H9 (cell line): ENCODE data around the gene WWC1. TPM values are rescaled to one million over a fixed set of nuclear protein-coding genes. Genes with fewer than 3 reads are reported as not detected.

ENCODE experiments used
- DNase-seq: peaks from one replicate; pipeline ENCODE4 v3.0.0-alpha.2; 2017
- H2AFZ ChIP-seq: one replicate; pipeline ENCODE4 v1.6.1; 2013; ENCODE audit warnings: mild to moderate bottlenecking, low read length, control low read depth, moderate library complexity
- H2AK5ac ChIP-seq: 2 replicates; pipeline ENCODE4 v1.6.1; 2013; ENCODE audit warnings: low read length, control low read depth, mixed read lengths; ENCODE audit not compliant: insufficient read length
- H2BK120ac ChIP-seq: one replicate; pipeline ENCODE4 v1.6.1; 2013; ENCODE audit warnings: low read depth, mild to moderate bottlenecking, low read length, control low read depth, inconsistent platforms; ENCODE audit not compliant: poor library complexity, severe bottlenecking
- H2BK12ac ChIP-seq: 2 replicates; pipeline ENCODE4 v1.6.1; 2013; ENCODE audit warnings: low read length, control low read depth, mixed read lengths, low read depth; ENCODE audit not compliant: insufficient read length
- H2BK15ac ChIP-seq: 2 replicates; pipeline ENCODE4 v1.6.1; 2013; ENCODE audit warnings: low read depth, low read length, control low read depth
- H2BK20ac ChIP-seq: one replicate; pipeline ENCODE4 v1.6.1; 2013; ENCODE audit warnings: low read depth, mild to moderate bottlenecking, low read length, control low read depth, inconsistent platforms; ENCODE audit not compliant: poor library complexity, severe bottlenecking
- H2BK5ac ChIP-seq: 2 replicates; pipeline ENCODE4 v1.6.1; 2013; ENCODE audit warnings: low read length, control low read depth, mixed read lengths; ENCODE audit not compliant: insufficient read length
- H3K14ac ChIP-seq: 2 replicates; pipeline ENCODE4 v1.6.1; 2013; ENCODE audit warnings: low read length, control low read depth; ENCODE audit not compliant: insufficient read depth
- H3K18ac ChIP-seq: 2 replicates; pipeline ENCODE4 v1.6.1; 2013; ENCODE audit warnings: low read depth, mild to moderate bottlenecking, mixed read lengths, low read length, control low read depth; ENCODE audit not compliant: insufficient read length
- H3K23ac ChIP-seq: 2 replicates; pipeline ENCODE4 v1.6.1; 2013; ENCODE audit warnings: low read length, control low read depth, mixed read lengths, low read depth; ENCODE audit not compliant: insufficient read length
- H3K23me2 ChIP-seq: 2 replicates; pipeline ENCODE4 v1.6.1; 2013; ENCODE audit warnings: low read depth, mild to moderate bottlenecking, mixed read lengths, low read length, control low read depth; ENCODE audit not compliant: insufficient read length, poor library complexity, severe bottlenecking
- H3K27ac ChIP-seq: 2 replicates; pipeline ENCODE4 v1.5.1; 2013; ENCODE audit warnings: low read length, control low read depth, mixed read lengths, low read depth; ENCODE audit not compliant: insufficient read length
- H3K27me3 ChIP-seq: 2 replicates; pipeline ENCODE4 v1.6.1; 2013; ENCODE audit warnings: low read length, control low read depth, inconsistent platforms; ENCODE audit not compliant: insufficient read depth
- H3K4ac ChIP-seq: 2 replicates; pipeline ENCODE4 v1.6.1; 2013; ENCODE audit warnings: low read depth, mild to moderate bottlenecking, control low read depth, inconsistent platforms, low read length, moderate library complexity
- H3K4me1 ChIP-seq: 2 replicates; pipeline ENCODE4 v1.6.1; 2013; ENCODE audit warnings: low read length, control low read depth, inconsistent platforms; ENCODE audit not compliant: insufficient read depth
- H3K4me2 ChIP-seq: 2 replicates; pipeline ENCODE4 v1.6.1; 2013; ENCODE audit warnings: low read length, control low read depth, mixed read lengths; ENCODE audit not compliant: insufficient read length, insufficient read depth
- H3K56ac ChIP-seq: 2 replicates; pipeline ENCODE4 v1.6.1; 2013; ENCODE audit warnings: low read depth, mild to moderate bottlenecking, mixed read lengths, low read length, control low read depth; ENCODE audit not compliant: insufficient read length
- H3K79me1 ChIP-seq: 2 replicates; pipeline ENCODE4 v1.6.1; 2013; ENCODE audit warnings: low read depth, mild to moderate bottlenecking, moderate library complexity, low read length, control low read depth, inconsistent platforms; ENCODE audit not compliant: insufficient read depth, poor library complexity, severe bottlenecking
- H3K79me2 ChIP-seq: 2 replicates; pipeline ENCODE4 v1.6.1; 2013; ENCODE audit warnings: low read length, control low read depth, inconsistent platforms; ENCODE audit not compliant: insufficient read depth
- H3K9ac ChIP-seq: 2 replicates; pipeline ENCODE4 v1.6.1; 2013; ENCODE audit warnings: low read length, control low read depth, mixed read lengths; ENCODE audit not compliant: insufficient read length; ENCODE audit errors: extremely low read depth
- H3K9me3 ChIP-seq: one replicate; pipeline ENCODE4 v1.6.1; 2013; ENCODE audit warnings: low read depth, low read length, inconsistent platforms; ENCODE audit not compliant: control insufficient read depth
- H3T11ph ChIP-seq: one replicate; pipeline ENCODE4 v1.6.1; 2013; ENCODE audit warnings: mild to moderate bottlenecking, low read length, control low read depth, inconsistent platforms
- H4K20me1 ChIP-seq: one replicate; pipeline ENCODE4 v1.6.1; 2013; ENCODE audit not compliant: control insufficient read depth, insufficient read length, insufficient read depth
- H4K5ac ChIP-seq: 2 replicates; pipeline ENCODE4 v1.6.1; 2013; ENCODE audit warnings: low read depth, mild to moderate bottlenecking, mixed read lengths, low read length, control low read depth; ENCODE audit not compliant: insufficient read length
- H4K8ac ChIP-seq: replicated peaks from 2 replicates; pipeline ENCODE4 v1.6.1; 2013; ENCODE audit warnings: low read length, control low read depth, mixed read lengths, low read depth; ENCODE audit not compliant: insufficient read length
- H4K91ac ChIP-seq: 2 replicates; pipeline ENCODE4 v1.6.1; 2013; ENCODE audit warnings: low read depth, mild to moderate bottlenecking, moderate library complexity, mixed read lengths, low read length, control low read depth; ENCODE audit not compliant: insufficient read length
- H3K27ac Mint-ChIP-seq, 3 experiments: 2 replicates in 2 of 3; 3 replicates in 1 of 3; pipeline ENCODE4 v1.8.0; 2020 to 2021; ENCODE audit warnings: mixed read lengths in 3 of 3, mild to moderate bottlenecking in 1 of 3, moderate library complexity in 1 of 3
- H3K27me3 Mint-ChIP-seq: 2 replicates; pipeline ENCODE4 v1.8.0; 2021; ENCODE audit warnings: low read depth, mild to moderate bottlenecking, moderate library complexity, mixed read lengths
- H3K36me3 Mint-ChIP-seq, 3 experiments: 2 replicates in 2 of 3; 3 replicates in 1 of 3; pipeline ENCODE4 v1.8.0; 2020 to 2021; ENCODE audit warnings: low read depth in 3 of 3, mixed read lengths in 3 of 3; ENCODE audit not compliant: insufficient read depth in 1 of 3
- H3K4me1 Mint-ChIP-seq, 2 experiments: 2 replicates each; pipeline ENCODE4 v1.8.0; 2020; ENCODE audit warnings: mixed read lengths in 2 of 2
- H3K4me3 Mint-ChIP-seq, 2 experiments: 2 replicates in 1 of 2; 3 replicates in 1 of 2; pipeline ENCODE4 v1.8.0; 2020 to 2021; ENCODE audit warnings: mild to moderate bottlenecking in 2 of 2, mixed read lengths in 2 of 2, moderate library complexity in 1 of 2
- H3K9me3 Mint-ChIP-seq, 2 experiments: 2 replicates in 1 of 2; 3 replicates in 1 of 2; pipeline ENCODE4 v1.8.0; 2020; ENCODE audit warnings: mild to moderate bottlenecking in 2 of 2, mixed read lengths in 2 of 2, moderate library complexity in 1 of 2
- WGBS: extraction: QIAGEN DNeasy Blood & Tissue Kit; methylation state at CpG from one replicate; pipeline ENCODE4 v1.1.7; 2013; ENCODE audit warnings: missing lambda C conversion rate, low lambda C conversion rate, mixed read lengths; ENCODE audit not compliant: insufficient read length; ENCODE audit errors: extremely low coverage; 5-methylcytosine and 5-hydroxymethylcytosine counted together
- total RNA-seq: library from RNA; stranded (reverse); gene quantifications from 2 replicates; pipeline ENCODE4 v1.2.1, GENCODE V29; 2021
- TF ChIP-seq, protein P1 (sequence below): fragments of 200-600 bp; sonication (generic); conservative IDR thresholded peaks from 3 replicates; pipeline ENCODE4 v1.8.0; 2021; ENCODE audit warnings: antibody characterized with exemption, mild to moderate bottlenecking

Gene WWC1
- total RNA-seq, 1 experiment from 2014 or later = 28.2 TPM

DNA sequence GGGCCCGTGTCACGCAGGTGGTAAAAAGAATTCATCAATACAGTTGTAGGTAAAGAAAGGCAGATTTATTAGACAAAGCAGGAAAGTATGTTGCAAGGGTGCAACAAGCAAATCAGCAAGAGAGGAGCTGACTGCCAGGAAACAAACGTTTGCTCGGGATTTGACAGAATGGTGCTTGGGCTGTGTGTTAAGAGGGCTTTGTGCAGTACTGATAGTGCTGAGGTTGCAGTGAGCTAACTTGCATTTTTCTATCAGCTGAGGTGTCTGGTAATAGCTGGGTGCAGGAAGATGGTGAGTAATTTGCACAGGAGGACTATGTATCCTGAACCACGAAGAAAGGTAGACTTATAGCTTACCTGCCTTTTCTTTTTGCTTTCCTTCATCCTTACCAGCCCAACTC lies 190.9 kb downstream of the WWC1 start:
- H4K8ac ChIP-seq = no peak overlapping the region
- peaks cover 5% of the 10 kb centered on the region for H3K27me3 Mint-ChIP-seq
- no peaks in the 10 kb centered on the region for H3K9me3 Mint-ChIP-seq
- WGBS = no CpG with 5 or more reads among the region's 5 CpGs
- H3K4ac ChIP-seq = no peak overlapping the region
- no peaks in the 10 kb centered on the region for H3K9me3 ChIP-seq
- H3K4me3 Mint-ChIP-seq = no peak overlapping the region
- H3K27ac ChIP-seq = no peak overlapping the region
- H3K4me1 ChIP-seq = 0 out of 2 replicates have a peak, but pooled peaks cover 2% of the 10 kb centered on the region
- no peak overlapping the region for H4K91ac ChIP-seq
- H4K5ac ChIP-seq = no peak overlapping the region
- H2AFZ ChIP-seq = no peak overlapping the region
- H2BK12ac ChIP-seq = no peak overlapping the region
- H2BK120ac ChIP-seq = no peak overlapping the region
- no peak overlapping the region for H2BK15ac ChIP-seq
- H3K56ac ChIP-seq = no peak overlapping the region
- H2BK20ac ChIP-seq = no peak overlapping the region
- no peak overlapping the region for H3K4me2 ChIP-seq
- TF ChIP-seq, protein P1, sequence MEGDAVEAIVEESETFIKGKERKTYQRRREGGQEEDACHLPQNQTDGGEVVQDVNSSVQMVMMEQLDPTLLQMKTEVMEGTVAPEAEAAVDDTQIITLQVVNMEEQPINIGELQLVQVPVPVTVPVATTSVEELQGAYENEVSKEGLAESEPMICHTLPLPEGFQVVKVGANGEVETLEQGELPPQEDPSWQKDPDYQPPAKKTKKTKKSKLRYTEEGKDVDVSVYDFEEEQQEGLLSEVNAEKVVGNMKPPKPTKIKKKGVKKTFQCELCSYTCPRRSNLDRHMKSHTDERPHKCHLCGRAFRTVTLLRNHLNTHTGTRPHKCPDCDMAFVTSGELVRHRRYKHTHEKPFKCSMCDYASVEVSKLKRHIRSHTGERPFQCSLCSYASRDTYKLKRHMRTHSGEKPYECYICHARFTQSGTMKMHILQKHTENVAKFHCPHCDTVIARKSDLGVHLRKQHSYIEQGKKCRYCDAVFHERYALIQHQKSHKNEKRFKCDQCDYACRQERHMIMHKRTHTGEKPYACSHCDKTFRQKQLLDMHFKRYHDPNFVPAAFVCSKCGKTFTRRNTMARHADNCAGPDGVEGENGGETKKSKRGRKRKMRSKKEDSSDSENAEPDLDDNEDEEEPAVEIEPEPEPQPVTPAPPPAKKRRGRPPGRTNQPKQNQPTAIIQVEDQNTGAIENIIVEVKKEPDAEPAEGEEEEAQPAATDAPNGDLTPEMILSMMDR = no peak
- H3K27ac Mint-ChIP-seq = no peak overlapping the region
- peaks cover 0 to 2% (median 2%) of the 10 kb centered on the region in 3 experiments; a peak in 4 of 7 replicates for H3K36me3 Mint-ChIP-seq
- H2BK5ac ChIP-seq = no peak overlapping the region
- H3K79me2 ChIP-seq = no peaks in the 10 kb centered on the region
- H3K27me3 ChIP-seq = no peaks in the 10 kb centered on the region
- H2AK5ac ChIP-seq = no peak overlapping the region
- H3T11ph ChIP-seq = no peak overlapping the region
- no peak overlapping the region for H3K14ac ChIP-seq
- H3K23ac ChIP-seq = no peak overlapping the region
- no peak overlapping the region for H3K9ac ChIP-seq
- no peaks in the 10 kb centered on the region for H4K20me1 ChIP-seq
- no peak for DNase-seq
- no peak overlapping the region for H3K18ac ChIP-seq
- H3K4me1 Mint-ChIP-seq = peaks cover 4 to 9% of the 10 kb centered on the region in 2 experiments
- no peaks in the 10 kb centered on the region for H3K23me2 ChIP-seq
- H3K79me1 ChIP-seq = no peaks in the 10 kb centered on the region
